Endothelial cell (in vitro differentiated cells): ENCODE results near the gene TBC1D22A. TPM values are rescaled to one million over a fixed set of nuclear protein-coding genes. Genes with fewer than 3 reads are reported as not detected.

Source experiments
- DNase-seq: peaks from one replicate; pipeline ENCODE4 v3.0.0; 2021; ENCODE audit warnings: low spot score
- H3K27ac Mint-ChIP-seq: one replicate; pipeline ENCODE4 v1.8.0; 2021; ENCODE audit warnings: mixed read lengths, inconsistent platforms; ENCODE audit not compliant: unreplicated experiment
- H3K27me3 Mint-ChIP-seq: one replicate; pipeline ENCODE4 v1.8.0; 2021; ENCODE audit warnings: mild to moderate bottlenecking, moderate library complexity, mixed read lengths, inconsistent platforms; ENCODE audit not compliant: unreplicated experiment
- H3K36me3 Mint-ChIP-seq: one replicate; pipeline ENCODE4 v1.8.0; 2021; ENCODE audit warnings: mild to moderate bottlenecking, low read depth, mixed read lengths, inconsistent platforms; ENCODE audit not compliant: unreplicated experiment
- H3K4me1 Mint-ChIP-seq: one replicate; pipeline ENCODE4 v1.8.0; 2021; ENCODE audit warnings: mild to moderate bottlenecking, mixed read lengths, inconsistent platforms; ENCODE audit not compliant: unreplicated experiment
- H3K4me3 Mint-ChIP-seq: one replicate; pipeline ENCODE4 v1.8.0; 2021; ENCODE audit warnings: mild to moderate bottlenecking, mixed read lengths, inconsistent platforms; ENCODE audit not compliant: unreplicated experiment
- H3K9me3 Mint-ChIP-seq: one replicate; pipeline ENCODE4 v1.8.0; 2021; ENCODE audit warnings: mixed read lengths, inconsistent platforms; ENCODE audit not compliant: unreplicated experiment
- total RNA-seq: library from RNA; stranded (reverse); fragmentation: NEBNext Ultra II Directional; extraction: Animal tissue kit (Norgen Biotek cat#: 25700); gene quantifications from one replicate; pipeline ENCODE4 v1.2.1, GENCODE V29; 2021; ENCODE audit not compliant: unreplicated experiment
- TF ChIP-seq, protein P1 (sequence below): fragments of 200-600 bp; sonication (generic); IDR thresholded peaks from one replicate; pipeline ENCODE4 v1.5.0; 2021; ENCODE audit warnings: antibody characterized with exemption; ENCODE audit not compliant: unreplicated experiment

The TBC1D22A gene
- total RNA-seq, 1 donor from 2014 or later: 25.3 TPM

GRCh38 chr22:47045691-47046410, 283.4 kb downstream of the TBC1D22A start:
- H3K36me3 Mint-ChIP-seq: peaks cover 7% of the 10 kb centered on the region
- DNase-seq: no peak
- H3K27me3 Mint-ChIP-seq: peaks cover 7% of the 10 kb centered on the region
- no peak overlapping the region for H3K4me3 Mint-ChIP-seq
- H3K27ac Mint-ChIP-seq: no peak overlapping the region
- TF ChIP-seq, protein P1, sequence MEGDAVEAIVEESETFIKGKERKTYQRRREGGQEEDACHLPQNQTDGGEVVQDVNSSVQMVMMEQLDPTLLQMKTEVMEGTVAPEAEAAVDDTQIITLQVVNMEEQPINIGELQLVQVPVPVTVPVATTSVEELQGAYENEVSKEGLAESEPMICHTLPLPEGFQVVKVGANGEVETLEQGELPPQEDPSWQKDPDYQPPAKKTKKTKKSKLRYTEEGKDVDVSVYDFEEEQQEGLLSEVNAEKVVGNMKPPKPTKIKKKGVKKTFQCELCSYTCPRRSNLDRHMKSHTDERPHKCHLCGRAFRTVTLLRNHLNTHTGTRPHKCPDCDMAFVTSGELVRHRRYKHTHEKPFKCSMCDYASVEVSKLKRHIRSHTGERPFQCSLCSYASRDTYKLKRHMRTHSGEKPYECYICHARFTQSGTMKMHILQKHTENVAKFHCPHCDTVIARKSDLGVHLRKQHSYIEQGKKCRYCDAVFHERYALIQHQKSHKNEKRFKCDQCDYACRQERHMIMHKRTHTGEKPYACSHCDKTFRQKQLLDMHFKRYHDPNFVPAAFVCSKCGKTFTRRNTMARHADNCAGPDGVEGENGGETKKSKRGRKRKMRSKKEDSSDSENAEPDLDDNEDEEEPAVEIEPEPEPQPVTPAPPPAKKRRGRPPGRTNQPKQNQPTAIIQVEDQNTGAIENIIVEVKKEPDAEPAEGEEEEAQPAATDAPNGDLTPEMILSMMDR: no peak
- H3K9me3 Mint-ChIP-seq: no peaks in the 10 kb centered on the region
- peaks cover 11% of the 10 kb centered on the region for H3K4me1 Mint-ChIP-seq

DNA sequence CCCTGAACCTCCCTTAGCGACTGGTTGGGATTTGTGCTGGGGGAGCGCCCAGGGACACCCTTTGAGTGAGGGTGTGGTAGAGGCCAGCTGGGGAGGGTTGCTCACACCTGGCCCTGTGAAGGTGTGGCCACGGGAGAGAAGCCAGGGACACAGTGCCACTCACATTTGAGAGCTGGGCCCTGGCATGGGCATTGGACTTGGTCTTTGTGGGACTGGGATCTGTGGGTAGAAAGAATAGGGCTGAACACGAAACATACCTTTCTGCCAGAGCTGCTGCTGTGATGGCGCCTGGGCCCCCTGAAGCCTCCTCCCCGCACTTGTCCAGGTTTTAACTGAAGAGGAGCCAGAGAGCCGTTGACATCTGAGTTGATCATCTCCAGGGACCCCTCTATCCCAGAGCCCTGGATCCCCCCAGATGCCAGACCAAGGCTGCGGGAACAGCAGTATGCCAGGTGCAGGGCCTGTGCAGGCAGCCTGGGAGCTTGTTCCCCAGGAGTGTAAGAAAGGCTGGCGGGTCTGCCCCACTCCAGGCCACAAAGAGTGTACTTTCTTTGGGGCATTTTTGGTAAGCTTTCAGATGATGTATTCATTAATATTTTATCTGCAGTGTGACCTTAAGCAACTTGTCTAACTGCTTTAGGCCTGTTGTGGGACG, 284.1 kb downstream of the TBC1D22A start:
- Mint-ChIP-seq H3K27me3 (peaks cover 7% of the 10 kb centered on the region), H3K36me3 (peaks cover 7% of the 10 kb centered on the region), H3K9me3 (no peaks in the 10 kb centered on the region), H3K27ac (no peak overlapping the region), H3K4me3 (no peak overlapping the region), H3K4me1 (peaks cover 11% of the 10 kb centered on the region)
- TF ChIP-seq, protein P1: no peak
- DNase-seq: no peak

DNA sequence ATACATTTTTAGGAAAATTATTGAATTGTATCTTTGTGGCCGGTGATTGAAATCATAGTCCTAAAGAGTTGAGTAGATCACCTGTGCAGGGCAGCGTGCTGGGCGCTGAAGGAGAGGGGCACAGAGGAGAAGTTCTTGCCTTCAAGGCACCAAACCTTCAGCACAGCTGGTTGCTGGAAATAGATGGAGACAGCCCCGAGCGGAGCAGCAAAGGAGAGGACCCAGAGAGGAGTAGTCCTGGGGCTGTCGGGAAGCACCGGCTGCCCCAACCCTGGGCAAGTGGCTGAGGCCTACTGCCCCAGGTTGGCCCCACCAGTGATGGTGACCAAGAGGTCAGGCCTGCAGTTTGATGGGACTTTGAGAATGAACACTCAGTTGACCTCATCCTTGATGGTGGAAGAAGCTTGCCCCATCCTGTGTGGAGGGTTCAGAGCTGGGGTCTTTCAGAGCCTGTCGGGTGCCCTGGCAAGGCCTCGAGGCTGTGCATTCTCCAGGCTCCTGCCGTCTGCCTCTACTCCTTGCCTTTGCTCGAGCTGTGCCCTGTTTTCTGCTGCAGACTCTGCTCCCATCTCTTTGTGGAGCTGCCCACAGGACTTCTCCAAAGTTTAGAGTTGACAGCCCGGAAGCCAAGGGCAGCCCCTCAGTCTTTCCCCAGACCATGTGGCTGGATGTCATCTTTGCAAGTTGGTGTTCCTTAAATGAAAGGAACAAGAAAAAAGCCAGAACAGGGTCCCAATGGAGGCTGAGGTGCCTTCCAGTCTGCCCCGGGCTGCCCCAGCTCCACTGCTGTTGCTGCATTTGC, 285.1 kb downstream of the TBC1D22A start:
- peaks cover 7% of the 10 kb centered on the region for H3K36me3 Mint-ChIP-seq
- peaks cover 16% of the 10 kb centered on the region for H3K4me1 Mint-ChIP-seq
- peaks cover 7% of the 10 kb centered on the region for H3K27me3 Mint-ChIP-seq
- TF ChIP-seq, protein P1: no peak
- H3K4me3 Mint-ChIP-seq: no peak overlapping the region
- DNase-seq: no peak
- H3K27ac Mint-ChIP-seq: no peak overlapping the region
- H3K9me3 Mint-ChIP-seq: no peaks in the 10 kb centered on the region

DNA sequence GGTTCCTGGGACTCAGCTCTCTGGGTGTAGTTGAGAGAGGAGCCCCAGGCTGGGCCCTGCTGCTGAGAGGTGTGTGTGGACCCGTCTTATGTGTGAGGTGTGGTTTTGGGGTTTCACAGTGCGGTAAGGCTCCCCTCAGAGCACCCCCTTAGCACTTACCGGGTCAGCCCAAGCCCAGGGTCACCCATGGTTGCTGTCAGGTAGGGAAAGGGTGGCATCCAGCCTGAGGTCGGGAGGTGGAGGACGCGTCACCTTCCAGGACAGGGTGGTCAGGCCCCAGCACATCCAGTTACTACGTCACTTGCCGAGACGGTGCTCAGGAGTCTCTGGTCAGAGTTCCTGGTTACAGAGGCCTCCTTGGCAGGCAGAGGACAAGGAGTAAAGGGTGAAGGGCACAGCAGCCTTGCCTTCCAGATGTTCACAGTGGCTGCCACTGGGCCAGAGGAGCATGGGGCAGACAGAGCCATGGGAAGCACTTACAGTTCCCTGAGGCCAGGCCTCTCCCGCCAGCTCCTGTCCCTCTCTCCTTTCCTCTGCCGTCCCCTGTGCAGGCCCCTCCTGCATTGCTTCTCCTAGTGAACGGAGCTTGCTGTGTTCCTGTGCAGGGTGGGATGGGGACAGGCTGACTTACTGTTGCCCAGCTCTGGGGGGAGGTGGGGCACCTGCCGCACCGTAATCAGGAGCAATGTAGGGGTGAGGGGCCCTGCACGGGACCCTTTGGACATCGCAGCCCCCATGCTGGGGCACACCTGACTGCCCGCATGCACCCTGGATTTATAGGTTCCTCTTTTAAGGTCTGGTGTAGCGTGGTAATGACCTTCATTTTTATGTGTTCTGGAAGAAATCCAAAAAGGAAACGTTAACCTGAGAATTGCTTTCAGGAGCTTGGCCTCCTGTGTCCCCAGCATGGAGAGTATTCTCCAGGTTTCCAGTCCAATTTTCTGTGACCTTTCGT, 285.9 kb downstream of the TBC1D22A start:
- H3K27ac Mint-ChIP-seq: no peak overlapping the region
- DNase-seq: no peak
- peaks cover 25% of the 10 kb centered on the region for H3K4me1 Mint-ChIP-seq
- H3K36me3 Mint-ChIP-seq: peaks cover 7% of the 10 kb centered on the region
- H3K27me3 Mint-ChIP-seq: peaks cover 6% of the 10 kb centered on the region
- H3K4me3 Mint-ChIP-seq: no peak overlapping the region
- TF ChIP-seq, protein P1: no peak
- H3K9me3 Mint-ChIP-seq: no peaks in the 10 kb centered on the region
